GM18519 (cell line): ENCODE measurements around the gene ITGB6.

ENCODE experiments used
- ATAC-seq: cut with Tn5 transposase; IDR thresholded peaks from one replicate; pipeline ENCODE4 v1.9.1; 2021; ENCODE audit warnings: mild to moderate bottlenecking, moderate library complexity; ENCODE audit not compliant: unreplicated experiment, low FRiP score

The ITGB6 gene

GRCh38 chr2:160108646-160109045 is 91.4 kb downstream of the ITGB6 start:
- no peak for ATAC-seq

DNA sequence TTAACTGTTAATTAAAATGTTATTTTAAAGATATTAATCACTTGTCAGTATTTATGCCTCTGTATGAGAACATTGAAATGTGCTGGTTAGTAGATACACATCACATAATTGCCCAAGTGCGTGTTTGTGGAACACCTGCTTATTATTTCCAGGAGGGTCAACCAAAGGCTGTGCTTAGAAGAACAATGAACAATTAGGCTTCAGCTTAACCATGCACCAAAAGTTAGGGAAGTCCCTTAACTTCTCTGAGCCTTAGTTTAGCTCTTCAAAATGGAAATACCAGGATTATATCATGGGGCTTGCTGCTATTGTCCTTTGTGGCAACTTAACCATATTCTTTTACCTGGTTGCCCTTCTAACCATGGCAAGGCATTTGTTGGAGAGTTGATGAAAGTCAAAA is 94.7 kb downstream of the ITGB6 start:
- ATAC-seq = no peak

DNA sequence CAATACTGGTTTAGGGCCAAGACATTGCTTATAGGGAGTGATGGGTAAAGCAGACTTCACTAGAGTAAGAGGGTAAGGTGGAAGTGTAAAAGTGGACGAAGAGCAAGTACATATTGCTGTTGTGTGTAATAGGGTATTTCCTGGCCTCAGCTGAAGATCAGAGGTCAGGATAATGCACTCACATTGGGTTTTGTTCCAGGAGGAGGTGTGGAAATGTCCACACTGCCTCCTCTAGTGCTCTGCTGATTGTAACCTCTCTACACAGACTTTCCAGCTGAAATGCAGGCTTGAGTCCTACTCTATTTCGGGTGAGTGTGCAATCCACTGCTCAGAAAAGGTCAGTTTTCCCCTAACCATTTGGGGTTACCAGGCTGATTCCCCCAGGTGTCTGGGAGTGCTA is 96.0 kb downstream of the ITGB6 start:
- ATAC-seq = no peak

- no peak for ATAC-seq
These were observed 102.7 kb downstream of the ITGB6 start for GRCh38 chr2:160097326-160097725.

DNA sequence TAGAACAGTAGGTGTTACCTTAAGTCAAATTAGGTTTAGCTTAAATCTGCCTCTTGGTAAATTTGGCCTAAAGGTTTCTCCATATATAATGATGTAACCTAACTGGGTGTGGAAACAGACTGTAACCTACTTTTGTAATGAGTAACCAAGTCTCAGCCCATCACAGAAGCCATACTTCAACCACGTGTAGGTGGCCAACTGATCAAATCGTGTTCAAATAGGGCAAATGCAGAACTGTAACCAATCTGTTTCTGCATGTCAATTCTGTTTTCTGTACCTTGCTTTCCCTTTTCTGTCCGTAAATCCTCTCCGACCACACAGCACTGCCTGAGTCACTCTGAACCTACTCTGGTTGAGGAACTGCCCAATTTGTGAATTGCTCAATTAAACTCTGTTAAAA is 103.7 kb downstream of the ITGB6 start:
- ATAC-seq = no peak

DNA sequence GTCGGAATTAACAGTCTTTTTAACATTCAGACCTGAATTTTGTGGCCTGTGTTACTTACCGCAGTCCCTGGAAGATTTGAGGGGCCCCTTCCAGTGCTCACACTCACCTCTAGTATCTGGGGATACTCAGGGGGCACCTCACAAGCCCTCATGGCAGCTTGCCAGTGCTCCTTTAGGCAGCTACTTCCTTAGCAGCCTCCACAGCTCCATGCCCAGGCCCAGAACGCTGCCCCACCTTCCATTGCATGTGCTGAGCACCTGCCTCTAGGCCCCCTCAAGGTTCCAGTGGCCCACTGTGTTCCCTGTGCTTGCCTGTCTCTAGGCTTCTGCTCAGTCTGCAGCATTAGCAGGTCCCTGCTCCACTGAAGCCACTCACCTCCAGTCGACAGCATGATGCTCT is 107.6 kb downstream of the ITGB6 start:
- ATAC-seq = no peak

GRCh38 chr2:160091381-160091780 is 108.7 kb downstream of the ITGB6 start:
- no peak for ATAC-seq

GRCh38 chr2:160087854-160088745 is 112.0 kb downstream of the ITGB6 start:
- ATAC-seq = no peak

- no peak for ATAC-seq
These were observed 114.4 kb downstream of the ITGB6 start for GRCh38 chr2:160085662-160086061.

GRCh38 chr2:160077912-160078810 is 121.9 kb downstream of the ITGB6 start:
- no peak for ATAC-seq

GRCh38 chr2:160076914-160077313 is 123.2 kb downstream of the ITGB6 start:
- ATAC-seq = no peak

- no peak for ATAC-seq
These were observed 123.8 kb downstream of the ITGB6 start for GRCh38 chr2:160076241-160076640.

- ATAC-seq = no peak
These were observed 124.9 kb downstream of the ITGB6 start for GRCh38 chr2:160075171-160075570.

GRCh38 chr2:160073284-160073888 is 126.7 kb downstream of the ITGB6 start:
- ATAC-seq = no peak

DNA sequence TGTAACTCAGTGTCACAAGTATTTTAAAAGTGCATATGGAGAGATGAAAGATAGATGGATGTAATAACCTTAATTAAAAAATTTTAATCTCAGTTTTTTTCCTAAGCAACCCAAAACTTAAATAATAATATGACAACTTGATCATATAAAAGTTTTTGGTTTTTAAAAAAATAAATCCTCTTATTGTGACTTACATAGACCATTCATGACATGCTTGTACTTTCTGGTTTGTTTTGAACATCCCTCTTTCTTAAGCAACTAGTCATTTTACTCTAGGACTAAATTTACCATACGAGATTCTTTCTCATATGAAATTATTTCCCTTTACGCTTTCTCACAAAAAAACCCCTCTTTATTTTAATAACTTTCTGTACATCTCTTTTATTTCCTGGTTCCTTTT is 131.2 kb downstream of the ITGB6 start:
- ATAC-seq = no peak

DNA sequence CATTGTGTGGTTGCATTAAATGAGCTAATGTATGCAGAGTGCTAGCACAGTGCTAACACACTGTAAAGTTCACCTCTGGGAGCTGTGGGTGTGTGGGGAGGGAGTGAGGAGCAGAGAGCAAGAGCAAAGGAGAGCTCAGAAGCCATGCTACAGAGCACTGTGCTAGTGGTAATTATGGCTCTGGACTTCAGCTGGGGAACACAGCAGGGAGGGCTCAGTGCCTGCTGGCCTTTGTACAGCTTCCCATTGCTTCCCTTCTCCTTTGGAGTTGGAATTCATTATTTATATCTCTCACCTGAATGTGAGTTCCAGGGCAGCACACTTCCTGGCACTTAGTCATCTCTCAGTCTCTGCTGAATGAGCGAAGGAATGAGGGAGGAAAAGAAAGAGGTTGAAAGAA is 135.2 kb downstream of the ITGB6 start:
- no peak for ATAC-seq

DNA sequence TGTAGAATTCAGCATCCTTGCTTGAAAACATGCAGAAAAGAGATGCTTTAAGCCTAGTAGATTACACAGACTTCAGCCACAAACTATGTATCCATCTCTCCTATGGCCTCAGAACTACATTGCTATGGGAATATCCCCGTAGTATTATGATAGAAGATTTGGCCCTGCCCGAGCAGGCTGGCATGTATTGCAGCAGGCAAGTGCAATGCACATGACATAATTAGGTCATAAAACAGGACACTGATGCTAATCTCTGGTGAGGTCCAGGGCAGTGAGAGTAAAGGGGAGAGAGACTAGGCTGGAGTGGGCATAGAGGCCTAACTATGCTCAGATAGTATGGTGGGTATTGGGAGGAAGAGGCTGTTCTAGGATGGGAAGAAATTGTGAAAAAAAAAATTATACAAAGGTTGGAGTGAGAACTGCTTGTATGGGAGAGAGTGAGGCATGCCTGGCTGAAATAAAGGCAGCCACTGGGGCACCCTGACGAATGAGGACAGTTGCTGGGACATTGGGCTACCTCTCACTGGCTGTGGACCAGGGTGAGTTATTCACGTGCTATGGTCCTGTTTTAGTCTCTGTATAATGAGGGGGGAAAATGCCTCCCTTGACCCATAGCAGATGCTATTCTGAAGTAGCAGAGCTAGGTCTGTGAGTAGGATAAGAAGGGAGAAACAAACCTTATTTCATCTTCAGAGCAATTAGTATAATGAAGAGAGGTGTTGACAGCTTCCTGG is 136.0 kb downstream of the ITGB6 start:
- ATAC-seq = no peak

DNA sequence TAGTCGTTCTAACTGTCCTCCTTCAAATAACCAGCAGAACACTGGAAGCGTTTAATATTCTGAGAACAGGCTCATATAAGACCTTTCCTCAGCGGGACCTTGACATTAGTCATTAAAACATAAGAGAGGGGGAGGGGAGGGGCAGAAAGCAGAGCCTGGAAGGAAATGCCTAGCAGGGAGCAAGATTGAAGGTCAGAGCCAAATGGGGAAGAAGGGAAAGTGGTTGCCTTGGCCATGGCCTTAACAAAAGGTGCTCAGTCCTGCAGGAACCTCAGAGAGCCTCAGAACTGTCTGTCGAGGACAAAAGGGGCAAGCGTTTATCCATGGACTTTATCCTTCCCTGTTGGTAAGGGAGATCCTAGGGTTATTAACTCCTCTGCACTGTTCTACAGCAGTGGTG is 136.8 kb downstream of the ITGB6 start:
- ATAC-seq = no peak

- ATAC-seq = no peak
These were observed 137.6 kb downstream of the ITGB6 start, which contains the start of gene PLA2R1 for GRCh38 chr2:160062292-160063005. TSS of gene PLA2R1 (minus strand) at chr2:160062615. CDS start at chr2:160062403, 212 bp downstream.

GRCh38 chr2:160061944-160062291 is 138.2 kb downstream of the ITGB6 start:
- ATAC-seq = no peak
